Loucy (cell line): ENCODE results near the gene CYTH1.

Experiments used
- H2AFZ ChIP-seq: fragments of 200-600 bp; sonication (generic); 2 replicates; pipeline ENCODE4 v1.6.0; 2016; ENCODE audit warnings: antibody characterized with exemption, mild to moderate bottlenecking, low read length, moderate library complexity
- H3F3A ChIP-seq: fragments of 200-600 bp; 2 replicates; pipeline ENCODE4 v1.6.0; 2016; ENCODE audit warnings: antibody characterized with exemption, low read depth, mild to moderate bottlenecking
- H3K27me3 ChIP-seq: fragments of 200-600 bp; sonication (generic); 2 replicates; pipeline ENCODE4 v1.6.1; 2014; ENCODE audit warnings: low read length, mild to moderate bottlenecking; ENCODE audit not compliant: insufficient read depth, poor library complexity, severe bottlenecking
- H3K36me3 ChIP-seq: fragments of 200-600 bp; sonication (generic); 2 replicates; pipeline ENCODE4 v1.6.1; 2016; ENCODE audit warnings: low read length; ENCODE audit not compliant: insufficient read depth
- H3K4me1 ChIP-seq: fragments of 200-600 bp; sonication (generic); 2 replicates; pipeline ENCODE4 v1.5.1; 2014; ENCODE audit warnings: low read length, mild to moderate bottlenecking; ENCODE audit not compliant: insufficient read depth, poor library complexity, severe bottlenecking
- H3K4me2 ChIP-seq: fragments of 200-600 bp; sonication (generic); 2 replicates; pipeline ENCODE4 v1.6.0; 2014; ENCODE audit warnings: antibody characterized with exemption, low read length, low read depth, mild to moderate bottlenecking; ENCODE audit not compliant: poor library complexity, severe bottlenecking
- H3K4me3 ChIP-seq: fragments of 200-600 bp; sonication (generic); 2 replicates; pipeline ENCODE4 v1.5.1; 2014; ENCODE audit warnings: low read length, mild to moderate bottlenecking, mixed read lengths; ENCODE audit not compliant: poor library complexity, severe bottlenecking
- H3K79me2 ChIP-seq: fragments of 200-600 bp; sonication (generic); 2 replicates; pipeline ENCODE4 v1.6.1; 2014; ENCODE audit warnings: low read length; ENCODE audit not compliant: insufficient read depth
- H3K9ac ChIP-seq: fragments of 200-600 bp; sonication (generic); 2 replicates; pipeline ENCODE4 v1.6.0; 2014; ENCODE audit warnings: mild to moderate bottlenecking, low read depth, low read length, moderate library complexity; ENCODE audit not compliant: poor library complexity, severe bottlenecking
- H3K9me2 ChIP-seq: fragments of 200-600 bp; sonication (generic); replicated peaks from 2 replicates; pipeline ENCODE4 v1.6.1; 2016; ENCODE audit warnings: low read depth, low read length, mixed read lengths
- H3K9me3 ChIP-seq: fragments of 200-600 bp; sonication (generic); 2 replicates; pipeline ENCODE4 v1.6.1; 2014; ENCODE audit warnings: mild to moderate bottlenecking, antibody characterized with exemption, low read length, low read depth; ENCODE audit not compliant: insufficient read depth
- H4K20me1 ChIP-seq: fragments of 200-600 bp; sonication (generic); 2 replicates; pipeline ENCODE4 v1.6.0; 2014; ENCODE audit warnings: antibody characterized with exemption, low read length, mild to moderate bottlenecking; ENCODE audit not compliant: insufficient read depth, poor library complexity, severe bottlenecking
- CTCF ChIP-seq: fragments of 200-600 bp; sonication (generic); conservative IDR thresholded peaks from 2 replicates; pipeline ENCODE4 v1.5.1; 2014; ENCODE audit warnings: mild to moderate bottlenecking, antibody characterized with exemption, low read length
- EZH2phosphoT487 ChIP-seq: fragments of 200-600 bp; IDR thresholded peaks from 2 replicates; pipeline ENCODE4 v1.6.1; 2018; ENCODE audit warnings: antibody characterized with exemption, mild to moderate bottlenecking, moderate library complexity, borderline replicate concordance

CYTH1 gene

GRCh38 chr17:78715876-78716275, 66.2 kb downstream of the CYTH1 start:
- H3K9me3 ChIP-seq: no peaks in the 10 kb centered on the region
- H3K4me3 ChIP-seq: peak overlapping the region; percentile 60
- TF ChIP-seq CTCF (no peak), EZH2phosphoT487 (no peak)
- peaks cover 27% of the 10 kb centered on the region for H4K20me1 ChIP-seq
- H3K79me2 ChIP-seq: peaks cover 97% of the 10 kb centered on the region
- no peaks in the 10 kb centered on the region for H3K9me2 ChIP-seq
- no peaks in the 10 kb centered on the region for H3F3A ChIP-seq
- no peaks in the 10 kb centered on the region for H3K27me3 ChIP-seq
- peaks cover 62% of the 10 kb centered on the region for H3K4me1 ChIP-seq
- H3K9ac ChIP-seq: peak overlapping the region; percentile 59
- no peak overlapping the region for H2AFZ ChIP-seq
- H3K4me2 ChIP-seq: peak overlapping the region; percentile 78
- no peaks in the 10 kb centered on the region for H3K36me3 ChIP-seq

- Histone ChIP-seq H4K20me1 (peaks cover 29% of the 10 kb centered on the region), H3K9me3 (no peaks in the 10 kb centered on the region), H3K27me3 (no peaks in the 10 kb centered on the region), H3K9ac (peak overlapping the region; percentile 59), H3K4me2 (peak overlapping the region; percentile 78), H3K79me2 (peaks cover 97% of the 10 kb centered on the region), H2AFZ (no peak overlapping the region), H3K9me2 (no peaks in the 10 kb centered on the region), H3K36me3 (no peaks in the 10 kb centered on the region), H3F3A (no peaks in the 10 kb centered on the region), H3K4me3 (peak overlapping the region; percentile 60), H3K4me1 (peaks cover 62% of the 10 kb centered on the region)
- TF ChIP-seq CTCF (no peak), EZH2phosphoT487 (no peak)
Measured at GRCh38 chr17:78715000-78715771, 66.9 kb downstream of the CYTH1 start.

DNA sequence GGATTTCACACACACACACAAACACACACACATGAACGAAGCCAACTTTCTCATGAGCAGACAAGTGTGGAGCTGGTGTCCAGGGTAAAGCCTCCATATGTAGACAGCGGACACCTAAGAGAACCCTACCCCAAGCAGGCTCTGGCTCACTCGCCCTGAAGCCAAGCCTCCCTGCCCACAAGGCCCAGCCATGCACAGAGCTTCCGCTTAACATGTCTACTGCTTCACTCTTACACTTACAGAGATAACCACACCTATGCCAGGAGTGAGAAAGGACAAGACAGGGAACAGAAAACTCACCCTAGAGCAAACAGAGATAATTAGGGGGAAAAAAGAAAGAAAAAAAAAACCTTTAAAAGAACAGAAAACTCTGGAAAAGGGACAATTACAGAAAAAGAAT, 67.5 kb downstream of the CYTH1 start:
- H3K9me3 ChIP-seq: no peaks in the 10 kb centered on the region
- H3K27me3 ChIP-seq: no peaks in the 10 kb centered on the region
- TF ChIP-seq CTCF (no peak), EZH2phosphoT487 (no peak)
- H3K9ac ChIP-seq: peak overlapping the region; percentile 59
- H3K4me3 ChIP-seq: peak overlapping the region; percentile 60
- peaks cover 1% of the 10 kb centered on the region; the same call in 1 of the 2 replicates for H3K36me3 ChIP-seq
- H3K9me2 ChIP-seq: no peaks in the 10 kb centered on the region
- H2AFZ ChIP-seq: no peak overlapping the region
- no peaks in the 10 kb centered on the region for H3F3A ChIP-seq
- H3K79me2 ChIP-seq: peaks cover 97% of the 10 kb centered on the region
- H4K20me1 ChIP-seq: peaks cover 29% of the 10 kb centered on the region
- H3K4me2 ChIP-seq: peak overlapping the region; percentile 78
- peaks cover 56% of the 10 kb centered on the region for H3K4me1 ChIP-seq
